Measurements from ENCODE around the gene HNF1B.

Gene HNF1B

GRCh38 chr17:37759014-37759637 lies 14.3 kb upstream of the HNF1B start:
- DNase-seq, result no peak

GRCh38 chr17:37756051-37756450 lies 11.2 kb upstream of the HNF1B start:
- DNase-seq, result no peak

- no peak for DNase-seq
Measured at GRCh38 chr17:37755455-37755854, 10.6 kb upstream of the HNF1B start.

GRCh38 chr17:37754363-37754762 lies 9.5 kb upstream of the HNF1B start:
- no peak for DNase-seq

GRCh38 chr17:37752482-37752881 lies 7.6 kb upstream of the HNF1B start:
- no peak for DNase-seq

GRCh38 chr17:37750768-37751475 lies 6.1 kb upstream of the HNF1B start:
- DNase-seq, result no peak

GRCh38 chr17:37750292-37750691 lies 5.4 kb upstream of the HNF1B start:
- no peak for DNase-seq

GRCh38 chr17:37747222-37747621 lies 2.4 kb upstream of the HNF1B start:
- DNase-seq, result no peak

- DNase-seq, result no peak
Measured at GRCh38 chr17:37746617-37747016, 1.8 kb upstream of the HNF1B start.

GRCh38 chr17:37745801-37746426 lies 1.1 kb upstream of the HNF1B start:
- DNase-seq, result no peak

GRCh38 chr17:37744633-37744927 lies 279 bp downstream of the HNF1B start:
- DNase-seq, result no peak

- DNase-seq, result no peak
Measured at GRCh38 chr17:37743875-37744632, 805 bp downstream of the HNF1B start.

GRCh38 chr17:37743612-37743874 lies 1.3 kb downstream of the HNF1B start:
- no peak for DNase-seq

- no peak for DNase-seq
Measured at GRCh38 chr17:37742762-37743611, 1.9 kb downstream of the HNF1B start.

GRCh38 chr17:37742116-37742761 lies 2.6 kb downstream of the HNF1B start:
- no peak for DNase-seq

GRCh38 chr17:37741341-37742115 lies 3.3 kb downstream of the HNF1B start:
- no peak for DNase-seq

- DNase-seq, result no peak
Measured at GRCh38 chr17:37740915-37741314, 3.9 kb downstream of the HNF1B start.

- DNase-seq, result no peak
Measured at GRCh38 chr17:37737971-37738370, 6.9 kb downstream of the HNF1B start.

- no peak for DNase-seq
Measured at GRCh38 chr17:37737081-37737480, 7.8 kb downstream of the HNF1B start.

- no peak for DNase-seq
Measured at GRCh38 chr17:37736428-37736827, 8.4 kb downstream of the HNF1B start.

- no peak for DNase-seq
Measured at GRCh38 chr17:37735165-37735564, 9.7 kb downstream of the HNF1B start.

GRCh38 chr17:37732316-37732715 lies 12.5 kb downstream of the HNF1B start:
- DNase-seq, result no peak
